HepG2 (cell line): ENCODE results near the gene FAM83D.

Source experiments
- BHLHE40 ChIP-seq: IDR thresholded peaks from 2 replicates; pipeline ENCODE4 v1.6.1; 2011; ENCODE audit warnings: low read length, improper control_type of control experiment
- FOXA1 ChIP-seq, 2 experiments: fragments of 450-650 bp in 1 of 2; sonication (generic) in 1 of 2; formaldehyde crosslinking in 1 of 2; IDR thresholded peaks; 2 replicates each; pipeline versions ENCODE4 v1.4.0 to v1.6.1; 2016 to 2020; ENCODE audit warnings: missing genetic modification reagents in 1 of 2
- GABPA ChIP-seq, 2 experiments: IDR thresholded peaks; 2 replicates each; pipeline ENCODE4 v1.6.1; 2011 to 2016; ENCODE audit warnings: low read depth in 2 of 2, low read length in 1 of 2, missing biosample characterization in 1 of 2, missing genetic modification characterization in 1 of 2
- MAFK ChIP-seq, 2 experiments: IDR thresholded peaks in 1 of 2; conservative IDR thresholded peaks in 1 of 2; 2 replicates each; pipeline ENCODE4 v1.6.1; 2011; ENCODE audit warnings: improper control_type of control experiment in 2 of 2, low read length in 2 of 2
- POLR2A ChIP-seq, 2 experiments: IDR thresholded peaks; 2 replicates each; pipeline ENCODE4 v1.6.1; 2011; ENCODE audit warnings: low read depth in 2 of 2, low read length in 2 of 2, mild to moderate bottlenecking in 1 of 2, moderate library complexity in 1 of 2; ENCODE audit not compliant: insufficient read depth in 1 of 2
- POLR2G ChIP-seq: fragments of 200-400 bp; formaldehyde crosslinking; IDR thresholded peaks from 2 replicates; pipeline ENCODE4 v1.6.1; 2018; ENCODE audit warnings: mild to moderate bottlenecking, low read depth, low read length, moderate library complexity
- ZNF329 ChIP-seq: sonication (generic); formaldehyde crosslinking; IDR thresholded peaks from 2 replicates; pipeline ENCODE4 v1.9.0; 2021; ENCODE audit warnings: low read depth, mild to moderate bottlenecking, missing genetic modification reagents
- ZNF354B ChIP-seq: sonication (generic); formaldehyde crosslinking; IDR thresholded peaks from 2 replicates; pipeline ENCODE4 v1.8.0; 2022; ENCODE audit warnings: mild to moderate bottlenecking, missing genetic modification reagents
- ZNF660 ChIP-seq: sonication (generic); formaldehyde crosslinking; IDR thresholded peaks from 2 replicates; pipeline ENCODE4 v1.5.1; 2020; ENCODE audit warnings: mild to moderate bottlenecking, low read depth, missing genetic modification reagents, borderline replicate concordance
- TF ChIP-seq, protein P1 (sequence below): sonication (generic); formaldehyde crosslinking; IDR thresholded peaks from 2 replicates; pipeline ENCODE4 v1.5.0; 2020; ENCODE audit warnings: mild to moderate bottlenecking, missing genetic modification reagents, moderate library complexity
- TF ChIP-seq, protein P2 (sequence below): sonication (generic); formaldehyde crosslinking; IDR thresholded peaks from 2 replicates; pipeline ENCODE4 v1.4.0; 2020; ENCODE audit warnings: missing genetic modification reagents

DNA sequence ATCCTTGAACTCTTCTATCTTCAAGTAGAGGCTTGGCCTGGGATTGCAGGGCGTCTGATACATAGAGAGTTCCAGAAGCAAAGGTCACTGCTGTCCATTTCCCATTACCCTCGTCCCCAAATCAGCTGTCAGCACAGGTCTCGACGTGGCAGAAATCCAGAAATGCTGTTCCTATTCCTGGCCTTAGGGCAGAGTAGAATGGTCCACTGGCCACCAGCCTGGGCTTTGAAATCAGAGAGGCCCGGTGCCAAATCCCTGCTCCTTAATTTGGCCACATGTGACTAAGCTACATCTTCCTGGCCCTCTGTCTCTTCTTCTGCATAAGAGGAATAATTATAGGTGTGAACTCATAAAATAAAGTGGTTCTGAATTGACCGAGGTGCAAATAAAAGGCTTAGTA, 40.9 kb upstream of the FAM83D start:
- TF ChIP-seq, protein P1, sequence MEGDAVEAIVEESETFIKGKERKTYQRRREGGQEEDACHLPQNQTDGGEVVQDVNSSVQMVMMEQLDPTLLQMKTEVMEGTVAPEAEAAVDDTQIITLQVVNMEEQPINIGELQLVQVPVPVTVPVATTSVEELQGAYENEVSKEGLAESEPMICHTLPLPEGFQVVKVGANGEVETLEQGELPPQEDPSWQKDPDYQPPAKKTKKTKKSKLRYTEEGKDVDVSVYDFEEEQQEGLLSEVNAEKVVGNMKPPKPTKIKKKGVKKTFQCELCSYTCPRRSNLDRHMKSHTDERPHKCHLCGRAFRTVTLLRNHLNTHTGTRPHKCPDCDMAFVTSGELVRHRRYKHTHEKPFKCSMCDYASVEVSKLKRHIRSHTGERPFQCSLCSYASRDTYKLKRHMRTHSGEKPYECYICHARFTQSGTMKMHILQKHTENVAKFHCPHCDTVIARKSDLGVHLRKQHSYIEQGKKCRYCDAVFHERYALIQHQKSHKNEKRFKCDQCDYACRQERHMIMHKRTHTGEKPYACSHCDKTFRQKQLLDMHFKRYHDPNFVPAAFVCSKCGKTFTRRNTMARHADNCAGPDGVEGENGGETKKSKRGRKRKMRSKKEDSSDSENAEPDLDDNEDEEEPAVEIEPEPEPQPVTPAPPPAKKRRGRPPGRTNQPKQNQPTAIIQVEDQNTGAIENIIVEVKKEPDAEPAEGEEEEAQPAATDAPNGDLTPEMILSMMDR (CRISPR knock-in tag), result no peak
- TF ChIP-seq POLR2A (IDR thresholded peaks at IDR 0.05; ENCODE audit: insufficient read depth in 1 of 2, low read depth in 2 of 2, low read length in 2 of 2), result no peak
- TF ChIP-seq, protein P2, sequence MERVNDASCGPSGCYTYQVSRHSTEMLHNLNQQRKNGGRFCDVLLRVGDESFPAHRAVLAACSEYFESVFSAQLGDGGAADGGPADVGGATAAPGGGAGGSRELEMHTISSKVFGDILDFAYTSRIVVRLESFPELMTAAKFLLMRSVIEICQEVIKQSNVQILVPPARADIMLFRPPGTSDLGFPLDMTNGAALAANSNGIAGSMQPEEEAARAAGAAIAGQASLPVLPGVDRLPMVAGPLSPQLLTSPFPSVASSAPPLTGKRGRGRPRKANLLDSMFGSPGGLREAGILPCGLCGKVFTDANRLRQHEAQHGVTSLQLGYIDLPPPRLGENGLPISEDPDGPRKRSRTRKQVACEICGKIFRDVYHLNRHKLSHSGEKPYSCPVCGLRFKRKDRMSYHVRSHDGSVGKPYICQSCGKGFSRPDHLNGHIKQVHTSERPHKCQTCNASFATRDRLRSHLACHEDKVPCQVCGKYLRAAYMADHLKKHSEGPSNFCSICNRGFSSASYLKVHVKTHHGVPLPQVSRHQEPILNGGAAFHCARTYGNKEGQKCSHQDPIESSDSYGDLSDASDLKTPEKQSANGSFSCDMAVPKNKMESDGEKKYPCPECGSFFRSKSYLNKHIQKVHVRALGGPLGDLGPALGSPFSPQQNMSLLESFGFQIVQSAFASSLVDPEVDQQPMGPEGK (CRISPR knock-in tag), result no peak
- no peak for TF ChIP-seq ZNF354B
- TF ChIP-seq FOXA1 (IDR thresholded peaks at IDR 0.05), result no peak
- TF ChIP-seq FOXA1 (CRISPR knock-in tag; IDR thresholded peaks at IDR 0.05), result no peak
- TF ChIP-seq POLR2G, result no peak
- no peak for TF ChIP-seq ZNF660 (CRISPR knock-in tag)
- no peak for TF ChIP-seq BHLHE40
- no peak for TF ChIP-seq ZNF329 (CRISPR knock-in tag)
- TF ChIP-seq MAFK (conservative IDR thresholded peaks at IDR 0.05 in 1 of 2, IDR thresholded peaks at IDR 0.05 in 1 of 2; ENCODE audit: low read length in 2 of 2), result no peak
- TF ChIP-seq GABPA (IDR thresholded peaks at IDR 0.05; ENCODE audit: low read depth, low read length), result no peak
- no peak for TF ChIP-seq GABPA (CRISPR knock-in tag; IDR thresholded peaks at IDR 0.05; ENCODE audit: low read depth)
